Lung (tissue), 12 donors: Measurements from ENCODE around the gene KCNK2. TPM values are rescaled to one million over a fixed set of nuclear protein-coding genes. Genes with fewer than 3 reads are reported as not detected.

Experiments
- ATAC-seq: fragments of 200-7000 bp; cut with Tn5 transposase; one replicate; pipeline ENCODE4 v1.9.1; 2020; ENCODE audit warnings: moderate number of reproducible peaks; ENCODE audit not compliant: insufficient read depth, low FRiP score
- DNase-seq, 3 donors: peaks; one replicate each; pipeline ENCODE4 v3.0.0-alpha.2; 2013 to 2017
- H3K27ac ChIP-seq, 2 donors: one replicate each; pipeline ENCODE4 v1.5.1; 2013; ENCODE audit warnings: mild to moderate bottlenecking in 2 of 2, moderate library complexity in 2 of 2, control low read depth in 1 of 2, inconsistent platforms in 1 of 2, low read depth in 1 of 2, low read length in 1 of 2
- H3K27me3 ChIP-seq, 3 donors: one replicate each; pipeline ENCODE4 v1.5.1; 2013; ENCODE audit warnings: low read length in 2 of 3; ENCODE audit not compliant: control insufficient read depth in 3 of 3, insufficient read depth in 3 of 3
- H3K36me3 ChIP-seq, 4 donors: one replicate each; pipeline ENCODE4 v1.5.1; 2013; ENCODE audit warnings: low read length in 4 of 4, mild to moderate bottlenecking in 1 of 4, moderate library complexity in 1 of 4; ENCODE audit not compliant: control insufficient read depth in 4 of 4, insufficient read depth in 4 of 4
- H3K4me1 ChIP-seq, 5 donors: one replicate each; pipeline ENCODE4 v1.5.1; 2013; ENCODE audit warnings: low read length in 5 of 5, mild to moderate bottlenecking in 2 of 5, moderate library complexity in 1 of 5; ENCODE audit not compliant: control insufficient read depth in 5 of 5, insufficient read depth in 5 of 5
- H3K4me3 ChIP-seq: one replicate; pipeline ENCODE4 v1.5.1; 2013; ENCODE audit warnings: mild to moderate bottlenecking, control low read depth, moderate library complexity
- H3K9ac ChIP-seq, 2 donors: one replicate each; pipeline ENCODE4 v1.5.1; 2013; ENCODE audit warnings: low read length in 2 of 2, control low read depth in 1 of 2; ENCODE audit not compliant: insufficient read depth in 1 of 2
- H3K9me3 ChIP-seq, 4 donors: one replicate each; pipeline ENCODE4 v1.5.1; 2013; ENCODE audit warnings: low read length in 3 of 4, mild to moderate bottlenecking in 1 of 4, moderate library complexity in 1 of 4; ENCODE audit not compliant: control insufficient read depth in 4 of 4, insufficient read depth in 3 of 4
- WGBS, 2 donors: extraction: QIAGEN DNeasy Blood & Tissue Kit; methylation state at CpG; one replicate each; pipeline ENCODE4 v1.1.7; 2013; 5-methylcytosine and 5-hydroxymethylcytosine counted together
- polyA plus RNA-seq, 2 donors: library from polyadenylated mRNA; stranded (reverse); fragments of 200-250 nt; gene quantifications; one replicate each; pipeline ENCODE4 v1.2.1, GENCODE V29; 2013
- total RNA-seq, 2 donors: library from RNA; depleted of rRNA in 1 of 2; stranded (reverse); fragments of >200 nt in 1 of 2; gene quantifications; one replicate each; pipeline ENCODE4 v1.2.1, GENCODE V29; 2014 to 2021
- TF ChIP-seq, protein P1 (sequence below): IDR thresholded peaks from 2 replicates; pipeline ENCODE4 v1.5.1; 2012; ENCODE audit warnings: mild to moderate bottlenecking; ENCODE audit errors: control extremely low read depth, extremely low read depth
- donor health status: control.
- donor health status: control.
- donor health status: Bipolar disorder and iron deficiency.
- donor health status: healthy.
- donor health status: DM: yes; HTN: yes; CAD: no.

KCNK2 gene
- total and polyA plus RNA-seq, 4 donors: 0.05 to 0.71 (median 0.18) TPM

DNA sequence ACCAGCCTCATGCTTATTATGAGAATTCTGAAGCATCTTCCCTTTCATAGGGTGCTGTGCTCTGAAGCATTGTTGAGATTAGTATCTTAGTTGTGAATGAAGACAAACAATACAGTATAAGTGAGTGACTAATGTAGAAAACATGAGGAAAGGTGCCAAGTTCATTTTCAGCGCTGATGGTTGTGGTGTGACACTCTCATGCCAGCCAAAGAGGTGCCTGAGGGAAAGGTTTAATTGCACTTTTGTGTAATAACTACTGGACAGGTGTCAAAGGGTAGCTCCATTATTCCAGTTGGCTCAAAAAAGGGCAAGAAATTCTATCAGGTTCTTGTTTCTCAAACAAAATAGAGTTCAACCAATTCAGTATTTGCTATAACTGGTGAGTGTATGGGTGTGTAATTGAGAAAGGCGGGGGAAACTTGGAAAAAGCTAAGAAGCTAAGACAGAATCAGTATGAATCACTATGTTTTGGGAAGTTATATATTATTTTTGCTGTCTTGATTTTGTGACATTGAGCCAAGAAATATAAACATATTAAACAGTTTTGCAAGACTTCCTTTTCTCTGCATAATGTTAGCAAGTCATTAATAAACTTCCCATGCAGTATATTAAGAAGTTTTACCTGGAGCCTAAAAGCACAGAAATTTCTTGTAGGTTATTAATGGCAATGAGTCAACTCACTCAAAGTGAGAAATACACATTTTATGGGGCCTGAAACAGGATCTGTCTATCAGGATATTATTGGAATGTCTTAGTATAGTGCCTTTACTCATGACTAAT, 31.8 kb downstream of the KCNK2 start:
- WGBS, 2 donors: 56 to 79% methylated on average over 2 of the region's 2 CpGs
- H3K4me3 ChIP-seq: no peak overlapping the region
- no peak overlapping the region for H3K9ac ChIP-seq
- ATAC-seq: peak; percentile 27
- H3K27ac ChIP-seq: no peak overlapping the region
- no peak for DNase-seq
- H3K27me3 ChIP-seq: no peaks in the 10 kb centered on the region
- TF ChIP-seq, protein P1, sequence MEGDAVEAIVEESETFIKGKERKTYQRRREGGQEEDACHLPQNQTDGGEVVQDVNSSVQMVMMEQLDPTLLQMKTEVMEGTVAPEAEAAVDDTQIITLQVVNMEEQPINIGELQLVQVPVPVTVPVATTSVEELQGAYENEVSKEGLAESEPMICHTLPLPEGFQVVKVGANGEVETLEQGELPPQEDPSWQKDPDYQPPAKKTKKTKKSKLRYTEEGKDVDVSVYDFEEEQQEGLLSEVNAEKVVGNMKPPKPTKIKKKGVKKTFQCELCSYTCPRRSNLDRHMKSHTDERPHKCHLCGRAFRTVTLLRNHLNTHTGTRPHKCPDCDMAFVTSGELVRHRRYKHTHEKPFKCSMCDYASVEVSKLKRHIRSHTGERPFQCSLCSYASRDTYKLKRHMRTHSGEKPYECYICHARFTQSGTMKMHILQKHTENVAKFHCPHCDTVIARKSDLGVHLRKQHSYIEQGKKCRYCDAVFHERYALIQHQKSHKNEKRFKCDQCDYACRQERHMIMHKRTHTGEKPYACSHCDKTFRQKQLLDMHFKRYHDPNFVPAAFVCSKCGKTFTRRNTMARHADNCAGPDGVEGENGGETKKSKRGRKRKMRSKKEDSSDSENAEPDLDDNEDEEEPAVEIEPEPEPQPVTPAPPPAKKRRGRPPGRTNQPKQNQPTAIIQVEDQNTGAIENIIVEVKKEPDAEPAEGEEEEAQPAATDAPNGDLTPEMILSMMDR: no peak
- no peaks in the 10 kb centered on the region for H3K4me1 ChIP-seq
- H3K36me3 ChIP-seq: no peaks in the 10 kb centered on the region
- no peaks in the 10 kb centered on the region for H3K9me3 ChIP-seq

DNA sequence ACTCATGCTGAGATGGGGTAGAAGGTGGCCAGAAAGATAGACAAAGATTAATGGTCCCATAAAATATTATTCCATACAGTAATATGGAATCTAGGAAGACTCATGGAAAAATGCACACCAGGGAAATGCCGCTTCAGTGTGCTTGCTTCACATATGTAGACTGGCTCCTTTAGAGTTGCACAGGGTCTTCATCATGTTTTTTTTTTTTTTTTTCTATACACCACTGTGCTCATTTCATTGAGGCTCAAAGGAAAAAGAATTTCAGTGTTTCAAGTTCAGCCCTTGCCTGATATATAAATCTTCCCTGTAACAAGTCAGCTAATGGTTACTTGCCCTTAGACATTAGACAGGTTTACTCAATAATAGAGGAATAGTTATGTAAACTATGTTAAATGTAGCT, 33.2 kb downstream of the KCNK2 start:
- Histone ChIP-seq H3K9me3 (no peaks in the 10 kb centered on the region), H3K36me3 (no peaks in the 10 kb centered on the region), H3K9ac (no peak overlapping the region), H3K4me1 (no peaks in the 10 kb centered on the region), H3K27ac (no peak overlapping the region), H3K4me3 (no peak overlapping the region), H3K27me3 (no peaks in the 10 kb centered on the region)
- WGBS, 2 donors: 96% methylated on average over 1 of the region's 1 CpG
- ATAC-seq (no peak), DNase-seq (no peak)
- TF ChIP-seq, protein P1: no peak

DNA sequence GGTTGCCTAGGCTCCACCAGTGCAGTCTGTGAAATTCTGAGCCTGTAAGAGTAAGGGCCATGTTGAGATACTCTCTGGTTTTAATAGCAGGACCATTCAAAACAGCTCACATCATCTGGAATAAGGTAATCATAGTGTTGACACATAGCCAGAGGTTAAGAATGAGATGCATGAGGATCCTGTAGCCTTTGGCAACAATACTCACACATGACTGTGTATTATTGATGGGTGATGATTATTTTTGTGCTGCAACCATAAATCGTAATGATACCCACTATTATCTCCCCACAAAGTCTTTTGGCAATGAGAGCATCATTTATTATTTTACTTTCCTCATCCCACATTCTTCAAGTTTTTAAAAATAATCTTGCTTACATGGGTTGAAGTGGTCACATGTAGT, 35.5 kb downstream of the KCNK2 start:
- H3K36me3 ChIP-seq: no peaks in the 10 kb centered on the region
- no peaks in the 10 kb centered on the region for H3K4me1 ChIP-seq
- no peak overlapping the region for H3K9ac ChIP-seq
- no peaks in the 10 kb centered on the region for H3K9me3 ChIP-seq
- no peak overlapping the region for H3K4me3 ChIP-seq
- H3K27me3 ChIP-seq: no peaks in the 10 kb centered on the region
- TF ChIP-seq, protein P1: no peak
- no peak overlapping the region for H3K27ac ChIP-seq
- WGBS, 2 donors: 71 to 93% methylated on average over 1 of the region's 1 CpG
- ATAC-seq (no peak), DNase-seq (no peak)

DNA sequence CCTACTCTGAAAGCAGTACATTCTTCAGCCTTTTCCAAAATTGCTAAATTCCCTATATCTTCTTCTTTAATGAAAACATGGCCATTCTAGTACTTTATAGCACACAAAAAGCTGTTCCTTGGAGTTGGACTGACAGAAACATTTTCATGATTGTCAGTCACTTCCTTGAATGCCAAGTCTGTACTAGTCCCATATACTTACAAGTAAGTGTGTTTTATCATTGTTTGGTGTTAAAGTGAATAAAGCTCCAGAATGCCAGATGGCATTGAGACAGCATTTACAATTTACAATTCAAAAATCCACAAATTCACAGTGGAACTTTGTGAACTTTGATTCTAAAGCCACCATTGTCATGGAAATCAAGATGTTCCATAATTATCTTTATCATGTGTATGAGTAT, 36.5 kb downstream of the KCNK2 start:
- no peak overlapping the region for H3K27ac ChIP-seq
- TF ChIP-seq, protein P1: no peak
- H3K36me3 ChIP-seq: no peaks in the 10 kb centered on the region
- no peak for DNase-seq
- no peaks in the 10 kb centered on the region for H3K27me3 ChIP-seq
- H3K4me1 ChIP-seq: no peaks in the 10 kb centered on the region
- no peak overlapping the region for H3K4me3 ChIP-seq
- no peak overlapping the region for H3K9ac ChIP-seq
- H3K9me3 ChIP-seq: no peaks in the 10 kb centered on the region
- ATAC-seq: no peak
